ENCODE measurements around the gene PRKN.

Gene PRKN

GRCh38 chr6:162512744-162513143 lies 214.8 kb downstream of the PRKN start:
- TF ChIP-seq CTCF (IDR thresholded peaks at IDR 0.05; ENCODE audit: low read length) (no peak), EZH2 (optimal IDR thresholded peaks at IDR 0.05; ENCODE audit: low read depth, low read length) (no peak), EZH2phosphoT487 (IDR thresholded peaks at IDR 0.05; ENCODE audit: low read length) (no peak)
- Histone ChIP-seq H3K27ac (ENCODE audit: low read length) (no peak overlapping the region), H3K36me3 (replicated peaks; ENCODE audit: insufficient read depth, low read length) (no peaks in the 10 kb centered on the region), H3K79me2 (ENCODE audit: low read length) (no peaks in the 10 kb centered on the region), H3K4me2 (ENCODE audit: low read depth, low read length) (no peak overlapping the region), H3K4me1 (ENCODE audit: low read length) (no peaks in the 10 kb centered on the region), H4K20me1 (ENCODE audit: insufficient read depth, low read length) (no peaks in the 10 kb centered on the region), H3K4me3 (ENCODE audit: low read length) (no peak overlapping the region), H2AFZ (ENCODE audit: low read length) (no peak overlapping the region), H3K9me2 (replicated peaks; ENCODE audit: insufficient read depth, low read length) (no peaks in the 10 kb centered on the region), H3K27me3 (replicated peaks; ENCODE audit: insufficient read depth, low read length) (no peaks in the 10 kb centered on the region), H3K9ac (ENCODE audit: low read length) (no peak overlapping the region), H3K9me3 (replicated peaks; ENCODE audit: insufficient read depth, low read length) (no peaks in the 10 kb centered on the region), H3F3A (ENCODE audit: insufficient read depth, low read length) (no peaks in the 10 kb centered on the region)
- DNase-seq, result no peak

GRCh38 chr6:162497389-162497788 lies 230.2 kb downstream of the PRKN start:
- H4K20me1 ChIP-seq (ENCODE audit: insufficient read depth, low read length), result no peaks in the 10 kb centered on the region
- no peaks in the 10 kb centered on the region for H3F3A ChIP-seq (ENCODE audit: insufficient read depth, low read length)
- H3K27me3 ChIP-seq (replicated peaks; ENCODE audit: insufficient read depth, low read length), result no peaks in the 10 kb centered on the region
- H3K27ac ChIP-seq (ENCODE audit: low read length), result no peak overlapping the region
- H3K4me3 ChIP-seq (ENCODE audit: low read length), result no peak overlapping the region
- H3K4me2 ChIP-seq (ENCODE audit: low read depth, low read length), result no peak overlapping the region
- H3K79me2 ChIP-seq (ENCODE audit: low read length), result no peaks in the 10 kb centered on the region
- H3K9me2 ChIP-seq (replicated peaks; ENCODE audit: insufficient read depth, low read length), result no peaks in the 10 kb centered on the region
- no peaks in the 10 kb centered on the region for H3K9me3 ChIP-seq (replicated peaks; ENCODE audit: insufficient read depth, low read length)
- no peak for DNase-seq
- H3K36me3 ChIP-seq (replicated peaks; ENCODE audit: insufficient read depth, low read length), result no peaks in the 10 kb centered on the region
- no peak overlapping the region for H2AFZ ChIP-seq (ENCODE audit: low read length)
- no peaks in the 10 kb centered on the region for H3K4me1 ChIP-seq (ENCODE audit: low read length)
- H3K9ac ChIP-seq (ENCODE audit: low read length), result no peak overlapping the region
- TF ChIP-seq EZH2 (optimal IDR thresholded peaks at IDR 0.05; ENCODE audit: low read depth, low read length) (no peak), EZH2phosphoT487 (IDR thresholded peaks at IDR 0.05; ENCODE audit: low read length) (no peak), CTCF (IDR thresholded peaks at IDR 0.05; ENCODE audit: low read length) (no peak)

GRCh38 chr6:162493917-162494316 lies 233.6 kb downstream of the PRKN start:
- Histone ChIP-seq H3K9me2 (replicated peaks; ENCODE audit: insufficient read depth, low read length) (no peaks in the 10 kb centered on the region), H3F3A (ENCODE audit: insufficient read depth, low read length) (no peaks in the 10 kb centered on the region), H3K79me2 (ENCODE audit: low read length) (no peaks in the 10 kb centered on the region), H2AFZ (ENCODE audit: low read length) (no peak overlapping the region), H3K36me3 (replicated peaks; ENCODE audit: insufficient read depth, low read length) (no peaks in the 10 kb centered on the region), H3K27me3 (replicated peaks; ENCODE audit: insufficient read depth, low read length) (no peaks in the 10 kb centered on the region), H3K9ac (ENCODE audit: low read length) (no peak overlapping the region), H3K9me3 (replicated peaks; ENCODE audit: insufficient read depth, low read length) (no peaks in the 10 kb centered on the region), H3K27ac (ENCODE audit: low read length) (no peak overlapping the region), H3K4me2 (ENCODE audit: low read depth, low read length) (no peak overlapping the region), H3K4me3 (ENCODE audit: low read length) (no peak overlapping the region), H4K20me1 (ENCODE audit: insufficient read depth, low read length) (no peaks in the 10 kb centered on the region), H3K4me1 (ENCODE audit: low read length) (no peaks in the 10 kb centered on the region)
- DNase-seq, result no peak
- no peak for TF ChIP-seq CTCF (IDR thresholded peaks at IDR 0.05; ENCODE audit: low read length)
- TF ChIP-seq EZH2phosphoT487 (IDR thresholded peaks at IDR 0.05; ENCODE audit: low read length), result no peak
- TF ChIP-seq EZH2 (optimal IDR thresholded peaks at IDR 0.05; ENCODE audit: low read depth, low read length), result no peak
